WTC11 (cell line): ENCODE data around the gene FUT7.

ENCODE experiments used
- AFF4 ChIP-seq: sonication (generic); formaldehyde crosslinking; IDR thresholded peaks from 2 replicates; pipeline ENCODE4 v1.8.1; 2023; ENCODE audit warnings: mild to moderate bottlenecking, missing genetic modification reagents, borderline replicate concordance
- CREB1 ChIP-seq: sonication (generic); formaldehyde crosslinking; IDR thresholded peaks from 2 replicates; pipeline ENCODE4 v1.8.0; 2023; ENCODE audit warnings: mild to moderate bottlenecking, missing genetic modification reagents
- E2F5 ChIP-seq: sonication (generic); formaldehyde crosslinking; IDR thresholded peaks from 2 replicates; pipeline ENCODE4 v1.8.1; 2022; ENCODE audit warnings: mild to moderate bottlenecking, moderate library complexity, missing genetic modification reagents
- FOXJ3 ChIP-seq: sonication (generic); formaldehyde crosslinking; IDR thresholded peaks from 2 replicates; pipeline ENCODE4 v1.9.0; 2021; ENCODE audit warnings: missing genetic modification reagents, mild to moderate bottlenecking, borderline replicate concordance
- TF ChIP-seq, protein P1 (sequence below): sonication (generic); formaldehyde crosslinking; IDR thresholded peaks from 2 replicates; pipeline ENCODE4 v1.8.0; 2022; ENCODE audit warnings: mild to moderate bottlenecking, missing genetic modification reagents
- TF ChIP-seq, protein P2 (sequence below): fragments of 200-600 bp; IDR thresholded peaks from 2 replicates; pipeline ENCODE4 v1.8.0; 2022; ENCODE audit warnings: antibody characterized with exemption

GRCh38 chr9:136985853-136986252 lies 46.0 kb downstream of the FUT7 start:
- TF ChIP-seq FOXJ3 (no peak), AFF4 (no peak), E2F5 (no peak), CREB1 (CRISPR knock-in tag) (no peak)
- TF ChIP-seq, protein P1, sequence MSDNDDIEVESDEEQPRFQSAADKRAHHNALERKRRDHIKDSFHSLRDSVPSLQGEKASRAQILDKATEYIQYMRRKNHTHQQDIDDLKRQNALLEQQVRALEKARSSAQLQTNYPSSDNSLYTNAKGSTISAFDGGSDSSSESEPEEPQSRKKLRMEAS: no peak
- TF ChIP-seq, protein P2, sequence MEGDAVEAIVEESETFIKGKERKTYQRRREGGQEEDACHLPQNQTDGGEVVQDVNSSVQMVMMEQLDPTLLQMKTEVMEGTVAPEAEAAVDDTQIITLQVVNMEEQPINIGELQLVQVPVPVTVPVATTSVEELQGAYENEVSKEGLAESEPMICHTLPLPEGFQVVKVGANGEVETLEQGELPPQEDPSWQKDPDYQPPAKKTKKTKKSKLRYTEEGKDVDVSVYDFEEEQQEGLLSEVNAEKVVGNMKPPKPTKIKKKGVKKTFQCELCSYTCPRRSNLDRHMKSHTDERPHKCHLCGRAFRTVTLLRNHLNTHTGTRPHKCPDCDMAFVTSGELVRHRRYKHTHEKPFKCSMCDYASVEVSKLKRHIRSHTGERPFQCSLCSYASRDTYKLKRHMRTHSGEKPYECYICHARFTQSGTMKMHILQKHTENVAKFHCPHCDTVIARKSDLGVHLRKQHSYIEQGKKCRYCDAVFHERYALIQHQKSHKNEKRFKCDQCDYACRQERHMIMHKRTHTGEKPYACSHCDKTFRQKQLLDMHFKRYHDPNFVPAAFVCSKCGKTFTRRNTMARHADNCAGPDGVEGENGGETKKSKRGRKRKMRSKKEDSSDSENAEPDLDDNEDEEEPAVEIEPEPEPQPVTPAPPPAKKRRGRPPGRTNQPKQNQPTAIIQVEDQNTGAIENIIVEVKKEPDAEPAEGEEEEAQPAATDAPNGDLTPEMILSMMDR: no peak
